ENCODE results near the gene CNOT8. TPM values are rescaled to one million over a fixed set of nuclear protein-coding genes. Genes with fewer than 3 reads are reported as not detected.

CNOT8 gene
- total and polyA plus RNA-seq, 9 of the 15 experiments (the other 6 are each of a cell fraction or from before 2014, with no cell fraction given): 15.2 to 68.9 (median 52.1) TPM

DNA sequence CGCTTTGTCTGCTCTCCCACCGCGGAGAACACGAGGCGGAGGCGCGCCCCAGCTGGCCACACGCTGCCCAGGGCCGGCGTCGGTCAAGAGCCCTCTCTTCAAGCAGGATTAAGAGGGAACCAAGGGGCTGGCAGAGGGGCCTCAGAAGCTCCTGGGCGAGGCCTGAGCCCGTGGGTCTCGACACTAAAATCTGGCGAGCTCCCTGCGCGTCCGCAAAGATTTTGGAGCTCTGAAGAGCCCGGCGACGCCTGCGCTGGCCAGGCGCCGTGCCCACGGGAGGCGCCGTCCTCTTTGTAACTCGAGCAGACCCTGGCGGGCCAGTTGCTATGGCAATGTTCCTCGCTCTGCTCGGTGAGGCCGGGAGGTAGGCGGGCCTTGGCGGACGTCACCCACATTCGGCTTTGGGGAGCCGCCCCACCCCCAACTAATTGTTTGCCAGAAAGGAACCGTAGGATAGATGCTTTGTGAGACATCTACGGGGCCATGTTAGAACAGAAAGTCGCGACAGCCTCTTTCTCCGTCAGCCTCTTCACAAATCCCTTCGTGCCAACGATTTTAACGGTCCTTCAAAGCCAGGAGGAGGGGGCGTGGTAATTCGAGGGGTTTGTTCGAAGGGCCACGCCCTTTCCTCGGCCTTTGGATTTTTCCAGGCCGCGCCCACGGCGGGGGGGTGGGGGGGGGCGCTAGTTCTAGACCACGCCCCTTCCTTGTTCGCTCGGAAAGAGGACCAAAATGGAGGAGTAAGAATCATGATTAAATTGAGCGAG, 714 bp upstream of the CNOT8 start (continued):
- TF ChIP-seq CTCF (IDR thresholded peaks at IDR 0.05 in 2 of 3, conservative IDR thresholded peaks at IDR 0.05 in 1 of 3; ENCODE audit: insufficient read depth in 2 of 3, low read depth in 1 of 3, low read length in 3 of 3) (peak in 1 of 3 experiments; percentile 14; a peak in 1 of 6 replicates), NCOA1 (IDR thresholded peaks at IDR 0.05; ENCODE audit: low read depth) (no peak), COPS2 (conservative IDR thresholded peaks at IDR 0.05) (no peak), ZNF175 (CRISPR knock-in tag; IDR thresholded peaks at IDR 0.05; ENCODE audit: low read depth) (peak; percentile 80; the same call in 1 of the 2 replicates), HNRNPL (IDR thresholded peaks at IDR 0.05; ENCODE audit: low read depth, low read length) (peak; percentile 89), DDX20 (tag; IDR thresholded peaks at IDR 0.05; ENCODE audit: low read depth) (no peak), ATF3 (IDR thresholded peaks at IDR 0.05) (peak; percentile 21; the same call in 1 of the 2 replicates), ATF3 (CRISPR knock-in tag; conservative IDR thresholded peaks at IDR 0.05) (no peak), PTRF (tag; IDR thresholded peaks at IDR 0.05) (no peak), ZNF282 (CRISPR knock-in tag; IDR thresholded peaks at IDR 0.05) (no peak), GTF2E2 (tag; IDR thresholded peaks at IDR 0.05) (peak; percentile 8; the same call in 1 of the 2 replicates), ZNF77 (CRISPR knock-in tag; IDR thresholded peaks at IDR 0.05) (no peak)
- TF ChIP-seq, protein P1, sequence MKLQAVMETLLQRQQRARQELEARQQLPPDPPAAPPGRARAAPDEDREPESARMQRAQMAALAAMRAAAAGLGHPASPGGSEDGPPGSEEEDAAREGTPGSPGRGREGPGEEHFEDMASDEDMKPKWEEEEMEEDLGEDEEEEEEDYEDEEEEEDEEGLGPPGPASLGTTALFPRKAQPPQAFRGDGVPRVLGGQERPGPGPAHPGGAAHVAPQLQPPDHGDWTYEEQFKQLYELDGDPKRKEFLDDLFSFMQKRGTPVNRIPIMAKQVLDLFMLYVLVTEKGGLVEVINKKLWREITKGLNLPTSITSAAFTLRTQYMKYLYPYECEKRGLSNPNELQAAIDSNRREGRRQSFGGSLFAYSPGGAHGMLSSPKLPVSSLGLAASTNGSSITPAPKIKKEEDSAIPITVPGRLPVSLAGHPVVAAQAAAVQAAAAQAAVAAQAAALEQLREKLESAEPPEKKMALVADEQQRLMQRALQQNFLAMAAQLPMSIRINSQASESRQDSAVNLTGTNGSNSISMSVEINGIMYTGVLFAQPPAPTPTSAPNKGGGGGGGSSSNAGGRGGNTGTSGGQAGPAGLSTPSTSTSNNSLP (IDR thresholded peaks at IDR 0.05; ENCODE audit: borderline replicate concordance, low read depth, low read length): no peak
- TF ChIP-seq, protein P2, sequence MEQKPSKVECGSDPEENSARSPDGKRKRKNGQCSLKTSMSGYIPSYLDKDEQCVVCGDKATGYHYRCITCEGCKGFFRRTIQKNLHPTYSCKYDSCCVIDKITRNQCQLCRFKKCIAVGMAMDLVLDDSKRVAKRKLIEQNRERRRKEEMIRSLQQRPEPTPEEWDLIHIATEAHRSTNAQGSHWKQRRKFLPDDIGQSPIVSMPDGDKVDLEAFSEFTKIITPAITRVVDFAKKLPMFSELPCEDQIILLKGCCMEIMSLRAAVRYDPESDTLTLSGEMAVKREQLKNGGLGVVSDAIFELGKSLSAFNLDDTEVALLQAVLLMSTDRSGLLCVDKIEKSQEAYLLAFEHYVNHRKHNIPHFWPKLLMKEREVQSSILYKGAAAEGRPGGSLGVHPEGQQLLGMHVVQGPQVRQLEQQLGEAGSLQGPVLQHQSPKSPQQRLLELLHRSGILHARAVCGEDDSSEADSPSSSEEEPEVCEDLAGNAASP (IDR thresholded peaks at IDR 0.05): no peak
- TF ChIP-seq, protein P3, sequence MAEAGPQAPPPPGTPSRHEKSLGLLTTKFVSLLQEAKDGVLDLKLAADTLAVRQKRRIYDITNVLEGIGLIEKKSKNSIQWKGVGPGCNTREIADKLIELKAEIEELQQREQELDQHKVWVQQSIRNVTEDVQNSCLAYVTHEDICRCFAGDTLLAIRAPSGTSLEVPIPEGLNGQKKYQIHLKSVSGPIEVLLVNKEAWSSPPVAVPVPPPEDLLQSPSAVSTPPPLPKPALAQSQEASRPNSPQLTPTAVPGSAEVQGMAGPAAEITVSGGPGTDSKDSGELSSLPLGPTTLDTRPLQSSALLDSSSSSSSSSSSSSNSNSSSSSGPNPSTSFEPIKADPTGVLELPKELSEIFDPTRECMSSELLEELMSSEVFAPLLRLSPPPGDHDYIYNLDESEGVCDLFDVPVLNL (CRISPR knock-in tag; IDR thresholded peaks at IDR 0.05; ENCODE audit: low read depth): peak; percentile 62; the same call in 1 of the 2 replicates
- TF ChIP-seq, protein P4, sequence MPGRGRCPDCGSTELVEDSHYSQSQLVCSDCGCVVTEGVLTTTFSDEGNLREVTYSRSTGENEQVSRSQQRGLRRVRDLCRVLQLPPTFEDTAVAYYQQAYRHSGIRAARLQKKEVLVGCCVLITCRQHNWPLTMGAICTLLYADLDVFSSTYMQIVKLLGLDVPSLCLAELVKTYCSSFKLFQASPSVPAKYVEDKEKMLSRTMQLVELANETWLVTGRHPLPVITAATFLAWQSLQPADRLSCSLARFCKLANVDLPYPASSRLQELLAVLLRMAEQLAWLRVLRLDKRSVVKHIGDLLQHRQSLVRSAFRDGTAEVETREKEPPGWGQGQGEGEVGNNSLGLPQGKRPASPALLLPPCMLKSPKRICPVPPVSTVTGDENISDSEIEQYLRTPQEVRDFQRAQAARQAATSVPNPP (IDR thresholded peaks at IDR 0.05; ENCODE audit: borderline replicate concordance, insufficient read depth, insufficient read length): no peak
- TF ChIP-seq, protein P5, sequence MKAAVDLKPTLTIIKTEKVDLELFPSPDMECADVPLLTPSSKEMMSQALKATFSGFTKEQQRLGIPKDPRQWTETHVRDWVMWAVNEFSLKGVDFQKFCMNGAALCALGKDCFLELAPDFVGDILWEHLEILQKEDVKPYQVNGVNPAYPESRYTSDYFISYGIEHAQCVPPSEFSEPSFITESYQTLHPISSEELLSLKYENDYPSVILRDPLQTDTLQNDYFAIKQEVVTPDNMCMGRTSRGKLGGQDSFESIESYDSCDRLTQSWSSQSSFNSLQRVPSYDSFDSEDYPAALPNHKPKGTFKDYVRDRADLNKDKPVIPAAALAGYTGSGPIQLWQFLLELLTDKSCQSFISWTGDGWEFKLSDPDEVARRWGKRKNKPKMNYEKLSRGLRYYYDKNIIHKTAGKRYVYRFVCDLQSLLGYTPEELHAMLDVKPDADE (conservative IDR thresholded peaks at IDR 0.05; ENCODE audit: control insufficient read depth, low read depth, low read length): 0 out of 2 replicates have a peak, but pooled peaks have one; percentile 59
